Measurements from ENCODE around the gene FAM200A.

Gene FAM200A

GRCh38 chr7:99551767-99552463 is at the start of gene FAM200A (continued):
- no peak for TF ChIP-seq ZNF18 (tag by site-specific recombination; IDR thresholded peaks at IDR 0.05)
- TF ChIP-seq ZNF580 (tag by site-specific recombination; IDR thresholded peaks at IDR 0.05) = peak; percentile 67
- TF ChIP-seq ZNF426 (tag by site-specific recombination; IDR thresholded peaks at IDR 0.05) = no peak
- peak; percentile 43; the same call in 1 of the 2 replicates for TF ChIP-seq ZBTB20 (tag by site-specific recombination; IDR thresholded peaks at IDR 0.05)
- TF ChIP-seq ZNF16 (tag by site-specific recombination; IDR thresholded peaks at IDR 0.05; ENCODE audit: low read depth) = no peak
- no peak for TF ChIP-seq ZSCAN18 (tag by site-specific recombination; IDR thresholded peaks at IDR 0.05)
- no peak for TF ChIP-seq ZFP41 (tag by site-specific recombination; IDR thresholded peaks at IDR 0.05; ENCODE audit: borderline replicate concordance)
- TF ChIP-seq WT1 (tag by site-specific recombination; IDR thresholded peaks at IDR 0.05) = no peak
- TF ChIP-seq ZNF488 (tag by site-specific recombination; IDR thresholded peaks at IDR 0.05) = no peak
- TF ChIP-seq ZNF544 (tag by site-specific recombination; IDR thresholded peaks at IDR 0.05) = no peak
- peak; percentile 50; the same call in 1 of the 2 replicates for TF ChIP-seq ZNF391 (tag by site-specific recombination; IDR thresholded peaks at IDR 0.05; ENCODE audit: borderline replicate concordance, low read depth)
- no peak for TF ChIP-seq ZNF37A (tag by site-specific recombination; IDR thresholded peaks at IDR 0.05)
- TF ChIP-seq ZNF645 (tag by site-specific recombination; IDR thresholded peaks at IDR 0.05) = no peak
- TF ChIP-seq OSR2 (tag by site-specific recombination; IDR thresholded peaks at IDR 0.05) = no peak
- peak; percentile 74 for TF ChIP-seq ZNF660 (tag by site-specific recombination; IDR thresholded peaks at IDR 0.05)
- TF ChIP-seq ZNF776 (tag by site-specific recombination; IDR thresholded peaks at IDR 0.05; ENCODE audit: borderline replicate concordance) = no peak
- no peak for TF ChIP-seq ZNF112 (tag by site-specific recombination; IDR thresholded peaks at IDR 0.05)
- TF ChIP-seq ZNF10 (tag by site-specific recombination; IDR thresholded peaks at IDR 0.05) = no peak
- TF ChIP-seq ZNF792 (tag by site-specific recombination; IDR thresholded peaks at IDR 0.05) = no peak
- no peak for TF ChIP-seq ZNF626 (tag by site-specific recombination; IDR thresholded peaks at IDR 0.05)
- TF ChIP-seq ZNF133 (tag by site-specific recombination; IDR thresholded peaks at IDR 0.05) = no peak
- TF ChIP-seq ZNF621 (tag by site-specific recombination; IDR thresholded peaks at IDR 0.05) = no peak
- no peak for TF ChIP-seq YY1 (tag by site-specific recombination; IDR thresholded peaks at IDR 0.05)
- TF ChIP-seq ZBTB26 (tag by site-specific recombination; optimal IDR thresholded peaks at IDR 0.05) = peak; percentile 45
- no peak for TF ChIP-seq ZBTB44 (tag by site-specific recombination; IDR thresholded peaks at IDR 0.05)
- no peak for TF ChIP-seq HOXC10 (CRISPR knock-in tag; IDR thresholded peaks at IDR 0.05)
- no peak for TF ChIP-seq MYNN (tag by site-specific recombination; IDR thresholded peaks at IDR 0.05; ENCODE audit: borderline replicate concordance)
- no peak for TF ChIP-seq ZNF174 (tag by site-specific recombination; IDR thresholded peaks at IDR 0.05)
- TF ChIP-seq ZNF366 (tag by site-specific recombination; conservative IDR thresholded peaks at IDR 0.05) = peak; percentile 83
- TF ChIP-seq ZNF747 (tag by site-specific recombination; IDR thresholded peaks at IDR 0.05) = no peak
- no peak for TF ChIP-seq ZNF132 (tag by site-specific recombination; IDR thresholded peaks at IDR 0.05; ENCODE audit: borderline replicate concordance)
- no peak for TF ChIP-seq ELK4 (IDR thresholded peaks at IDR 0.05; ENCODE audit: borderline replicate concordance, low read depth, low read length)
